HG02798 (cell line): ENCODE measurements around the gene RNF212.

Source experiments
- ATAC-seq: cut with Tn5 transposase; IDR thresholded peaks from one replicate; pipeline ENCODE4 v1.9.1; 2021; ENCODE audit warnings: mild to moderate bottlenecking; ENCODE audit not compliant: unreplicated experiment, poor library complexity

Gene RNF212

GRCh38 chr4:1116838-1117237, 3.5 kb upstream of the RNF212 start:
- no peak for ATAC-seq

GRCh38 chr4:1115528-1116293, 2.3 kb upstream of the RNF212 start:
- no peak for ATAC-seq

- no peak for ATAC-seq
Measured at GRCh38 chr4:1112821-1113182, 562 bp downstream of the RNF212 start.

- no peak for ATAC-seq
Measured at GRCh38 chr4:1112174-1112820, 1.1 kb downstream of the RNF212 start.

GRCh38 chr4:1111259-1111809, 2.0 kb downstream of the RNF212 start:
- no peak for ATAC-seq

- no peak for ATAC-seq
Measured at GRCh38 chr4:1109898-1110506, 3.4 kb downstream of the RNF212 start.

GRCh38 chr4:1109333-1109732, 4.0 kb downstream of the RNF212 start:
- ATAC-seq, result no peak

- ATAC-seq, result no peak
Measured at GRCh38 chr4:1105662-1106061, 7.7 kb downstream of the RNF212 start.

- ATAC-seq, result no peak
Measured at GRCh38 chr4:1105067-1105466, 8.3 kb downstream of the RNF212 start.

GRCh38 chr4:1104647-1105046, 8.7 kb downstream of the RNF212 start:
- ATAC-seq, result no peak

- no peak for ATAC-seq
Measured at GRCh38 chr4:1099684-1100335, 13.6 kb downstream of the RNF212 start.

- no peak for ATAC-seq
Measured at GRCh38 chr4:1099270-1099669, 14.1 kb downstream of the RNF212 start.

GRCh38 chr4:1098311-1098925, 14.9 kb downstream of the RNF212 start:
- ATAC-seq, result no peak

- ATAC-seq, result no peak
Measured at GRCh38 chr4:1097553-1097952, 15.8 kb downstream of the RNF212 start.

GRCh38 chr4:1096841-1097240, 16.5 kb downstream of the RNF212 start:
- ATAC-seq, result no peak

GRCh38 chr4:1094336-1094690, 19.1 kb downstream of the RNF212 start:
- ATAC-seq, result no peak

- ATAC-seq, result no peak
Measured at GRCh38 chr4:1093391-1094335, 19.7 kb downstream of the RNF212 start.

- ATAC-seq, result no peak
Measured at GRCh38 chr4:1092983-1093361, 20.4 kb downstream of the RNF212 start.
